NOMO-1 treated with dmso at 0.1 percent for 144 hours (cell line): ENCODE results near the gene SLC34A1.
"Not testable (repeated sequence)": the region's sequence is repeated elsewhere in the genome, so short reads cannot be mapped to it uniquely, and the experiment has no call there.

Source experiments
- DNase-seq: peaks from one replicate; lab custom pipeline; 2025; ENCODE audit not compliant: unreplicated experiment; lab: John Stamatoyannopoulos, UW

Gene SLC34A1

GRCh38 chr5:177384134-177384533 lies at the start of gene SLC34A1:
TSS of gene SLC34A1 (plus strand) at chr5:177384434. CDS start at chr5:177385742, 1,308 bp downstream.
- DNase-seq: no peak

GRCh38 chr5:177334781-177335700 lies 49.2 kb upstream of the SLC34A1 start:
- no peak for DNase-seq

GRCh38 chr5:177335701-177336065 lies 48.6 kb upstream of the SLC34A1 start:
- no peak for DNase-seq

GRCh38 chr5:177336112-177336511 lies 48.1 kb upstream of the SLC34A1 start:
- peak; percentile 17 for DNase-seq

GRCh38 chr5:177336603-177337494 lies 47.4 kb upstream of the SLC34A1 start:
- no peak for DNase-seq

- DNase-seq: no peak
These were observed 45.8 kb upstream of the SLC34A1 start for GRCh38 chr5:177338251-177339106.

- DNase-seq: no peak
These were observed 45.1 kb upstream of the SLC34A1 start for GRCh38 chr5:177339107-177339638.

- not testable (repeated sequence) for DNase-seq
These were observed 41.2 kb upstream of the SLC34A1 start for GRCh38 chr5:177343000-177343399.

- no peak for DNase-seq
These were observed 40.5 kb upstream of the SLC34A1 start for GRCh38 chr5:177343777-177344176.

GRCh38 chr5:177344891-177345290 lies 39.3 kb upstream of the SLC34A1 start:
- DNase-seq: no peak

- DNase-seq: no peak
These were observed 37.4 kb upstream of the SLC34A1 start for GRCh38 chr5:177346820-177347219.

- DNase-seq: no peak
These were observed 36.5 kb upstream of the SLC34A1 start for GRCh38 chr5:177347699-177348098.

GRCh38 chr5:177349362-177349647 lies 34.9 kb upstream of the SLC34A1 start:
- no peak for DNase-seq

GRCh38 chr5:177349762-177350161 lies 34.5 kb upstream of the SLC34A1 start:
- DNase-seq: no peak

- no peak for DNase-seq
These were observed 33.4 kb upstream of the SLC34A1 start for GRCh38 chr5:177350776-177351391.

GRCh38 chr5:177351392-177352329 lies 32.6 kb upstream of the SLC34A1 start, which contains the start of gene LMAN2:
TSS of gene LMAN2 (minus strand) at chr5:177351668. CDS start at chr5:177351647, 21 bp downstream.
- peak; percentile 97 for DNase-seq

GRCh38 chr5:177353093-177353492 lies 31.1 kb upstream of the SLC34A1 start:
- peak; percentile 21 for DNase-seq

- DNase-seq: no peak
These were observed 30.0 kb upstream of the SLC34A1 start for GRCh38 chr5:177354256-177354655.

GRCh38 chr5:177354711-177355110 lies 29.5 kb upstream of the SLC34A1 start:
- no peak for DNase-seq
